Measurements from ENCODE around the gene ZEB2.

ZEB2 gene

GRCh38 chr2:144479659-144480058 lies 40.3 kb downstream of the ZEB2 start:
- Histone ChIP-seq H3K36me3 (replicated peaks) (no peaks in the 10 kb centered on the region), H3K4me3 (ENCODE audit: low read depth, low read length) (no peak overlapping the region), H3K27me3 (replicated peaks) (no peaks in the 10 kb centered on the region), H3K27ac (peak overlapping the region; percentile 23)
- DNase-seq = no peak
- in situ Hi-C loops (cut with HindIII; ENCODE audit: low pct_ligation_motif_present, low sequenced_read_pairs) = no loop called here
- TF ChIP-seq, protein P1, sequence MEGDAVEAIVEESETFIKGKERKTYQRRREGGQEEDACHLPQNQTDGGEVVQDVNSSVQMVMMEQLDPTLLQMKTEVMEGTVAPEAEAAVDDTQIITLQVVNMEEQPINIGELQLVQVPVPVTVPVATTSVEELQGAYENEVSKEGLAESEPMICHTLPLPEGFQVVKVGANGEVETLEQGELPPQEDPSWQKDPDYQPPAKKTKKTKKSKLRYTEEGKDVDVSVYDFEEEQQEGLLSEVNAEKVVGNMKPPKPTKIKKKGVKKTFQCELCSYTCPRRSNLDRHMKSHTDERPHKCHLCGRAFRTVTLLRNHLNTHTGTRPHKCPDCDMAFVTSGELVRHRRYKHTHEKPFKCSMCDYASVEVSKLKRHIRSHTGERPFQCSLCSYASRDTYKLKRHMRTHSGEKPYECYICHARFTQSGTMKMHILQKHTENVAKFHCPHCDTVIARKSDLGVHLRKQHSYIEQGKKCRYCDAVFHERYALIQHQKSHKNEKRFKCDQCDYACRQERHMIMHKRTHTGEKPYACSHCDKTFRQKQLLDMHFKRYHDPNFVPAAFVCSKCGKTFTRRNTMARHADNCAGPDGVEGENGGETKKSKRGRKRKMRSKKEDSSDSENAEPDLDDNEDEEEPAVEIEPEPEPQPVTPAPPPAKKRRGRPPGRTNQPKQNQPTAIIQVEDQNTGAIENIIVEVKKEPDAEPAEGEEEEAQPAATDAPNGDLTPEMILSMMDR (IDR thresholded peaks at IDR 0.05; ENCODE audit: low read depth, low read length, missing control alignments) = no peak

DNA sequence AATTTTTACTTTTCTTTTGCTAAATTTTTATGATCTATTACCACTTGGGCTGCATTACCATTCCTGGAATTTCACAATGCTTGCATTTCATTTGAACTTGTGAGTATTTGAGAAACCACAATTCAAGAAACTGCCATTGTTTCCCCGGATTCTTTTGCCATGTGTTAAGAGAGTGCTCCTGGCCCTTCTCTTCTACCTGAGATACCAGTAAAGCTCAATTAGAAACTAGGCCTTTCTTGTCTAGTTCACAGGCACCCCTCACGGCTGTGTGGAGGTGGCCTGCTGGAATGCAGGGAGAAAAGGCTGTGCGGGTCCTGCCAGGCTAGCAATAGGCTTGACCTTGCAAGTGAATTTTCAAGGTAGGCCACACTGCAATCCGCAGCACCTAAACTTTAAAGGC lies 40.8 kb downstream of the ZEB2 start:
- Histone ChIP-seq H3K27ac (no peak overlapping the region), H3K4me3 (ENCODE audit: low read depth, low read length) (no peak overlapping the region), H3K27me3 (replicated peaks) (no peaks in the 10 kb centered on the region), H3K36me3 (replicated peaks) (peaks cover under 1% of the 10 kb centered on the region)
- TF ChIP-seq, protein P1 (IDR thresholded peaks at IDR 0.05; ENCODE audit: low read depth, low read length, missing control alignments) = no peak
- in situ Hi-C loops (cut with HindIII; ENCODE audit: low pct_ligation_motif_present, low sequenced_read_pairs) = no loop called here
- DNase-seq = no peak

GRCh38 chr2:144477957-144478311 lies 42.0 kb downstream of the ZEB2 start:
- Histone ChIP-seq H3K27ac (no peak overlapping the region), H3K27me3 (replicated peaks) (no peaks in the 10 kb centered on the region), H3K4me3 (ENCODE audit: low read depth, low read length) (no peak overlapping the region), H3K36me3 (replicated peaks) (peaks cover 7% of the 10 kb centered on the region)
- in situ Hi-C loops (cut with HindIII; ENCODE audit: low pct_ligation_motif_present, low sequenced_read_pairs) = no loop called here
- TF ChIP-seq, protein P1 (IDR thresholded peaks at IDR 0.05; ENCODE audit: low read depth, low read length, missing control alignments) = no peak
- DNase-seq = no peak

DNA sequence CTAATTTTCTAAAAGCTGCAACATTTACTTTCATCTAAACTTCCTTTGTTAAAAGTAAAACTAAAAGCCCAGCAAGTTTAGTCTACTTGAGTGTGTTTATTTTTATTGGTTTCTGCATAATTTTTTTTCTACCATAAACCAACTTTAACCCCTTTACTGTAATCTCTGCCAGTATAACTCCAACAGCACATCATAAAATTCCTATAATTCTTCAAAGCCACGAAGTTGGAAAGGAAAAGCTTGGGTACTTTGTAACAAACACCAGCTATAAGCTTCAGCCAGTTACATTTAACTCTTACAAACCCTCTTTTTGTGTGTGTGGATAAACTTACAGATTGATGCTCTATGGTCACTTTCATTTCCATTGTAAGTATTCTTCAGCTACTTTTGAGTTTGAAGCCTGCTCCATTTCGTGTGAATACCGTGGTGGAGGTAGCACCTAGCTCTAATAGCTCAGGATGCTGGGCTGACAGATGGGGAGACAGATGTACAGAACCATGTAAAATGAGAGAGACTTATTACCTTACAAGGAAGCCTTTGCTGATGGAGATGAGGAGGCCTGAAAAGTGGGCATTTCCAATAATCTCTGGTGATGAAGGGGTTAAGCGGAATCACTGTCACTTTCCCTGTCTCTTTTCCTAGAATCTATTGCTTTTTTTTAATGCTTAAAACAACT lies 42.5 kb downstream of the ZEB2 start:
- no peak overlapping the region for H3K4me3 ChIP-seq (ENCODE audit: low read depth, low read length)
- DNase-seq = no peak
- in situ Hi-C loops (cut with HindIII; ENCODE audit: low pct_ligation_motif_present, low sequenced_read_pairs) = no loop called here
- H3K36me3 ChIP-seq (replicated peaks) = peaks cover 10% of the 10 kb centered on the region
- TF ChIP-seq, protein P1 (IDR thresholded peaks at IDR 0.05; ENCODE audit: low read depth, low read length, missing control alignments) = no peak
- H3K27ac ChIP-seq = no peak overlapping the region
- no peaks in the 10 kb centered on the region for H3K27me3 ChIP-seq (replicated peaks)

DNA sequence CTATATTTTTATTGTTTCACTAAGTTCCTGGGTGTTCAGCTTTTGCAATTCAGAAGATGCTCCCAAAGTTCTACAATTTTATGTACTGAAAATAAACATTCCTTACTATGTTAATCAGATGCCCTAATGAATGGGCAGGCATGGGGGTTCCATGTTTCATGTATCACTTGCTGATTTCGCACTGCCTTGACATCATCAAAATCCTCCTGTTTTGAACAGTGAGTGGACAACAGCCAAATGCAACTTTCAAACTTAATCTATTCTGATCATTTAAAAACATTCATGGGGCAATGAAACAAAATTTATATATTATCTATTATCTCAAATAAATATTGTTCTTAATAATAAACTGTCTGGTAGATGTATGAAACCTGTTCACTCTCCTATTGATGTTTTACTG lies 43.2 kb downstream of the ZEB2 start:
- H3K27ac ChIP-seq = no peak overlapping the region

More for the DNA sequence above, 43.2 kb downstream of the ZEB2 start:
- in situ Hi-C loops (cut with HindIII; ENCODE audit: low pct_ligation_motif_present, low sequenced_read_pairs) = no loop called here
- no peak for DNase-seq
- peaks cover 11% of the 10 kb centered on the region for H3K36me3 ChIP-seq (replicated peaks)
- TF ChIP-seq, protein P1 (IDR thresholded peaks at IDR 0.05; ENCODE audit: low read depth, low read length, missing control alignments) = no peak
- no peaks in the 10 kb centered on the region for H3K27me3 ChIP-seq (replicated peaks)
- no peak overlapping the region for H3K4me3 ChIP-seq (ENCODE audit: low read depth, low read length)

All from brain microvascular endothelial cell (primary cell).